Measurements from ENCODE around the gene OXNAD1. TPM values are rescaled to one million over a fixed set of nuclear protein-coding genes. Genes with fewer than 3 reads are reported as not detected.

OXNAD1 gene
- total and polyA plus RNA-seq, 7 donors, result 11.3 to 23.1 (median 14.4) TPM

DNA sequence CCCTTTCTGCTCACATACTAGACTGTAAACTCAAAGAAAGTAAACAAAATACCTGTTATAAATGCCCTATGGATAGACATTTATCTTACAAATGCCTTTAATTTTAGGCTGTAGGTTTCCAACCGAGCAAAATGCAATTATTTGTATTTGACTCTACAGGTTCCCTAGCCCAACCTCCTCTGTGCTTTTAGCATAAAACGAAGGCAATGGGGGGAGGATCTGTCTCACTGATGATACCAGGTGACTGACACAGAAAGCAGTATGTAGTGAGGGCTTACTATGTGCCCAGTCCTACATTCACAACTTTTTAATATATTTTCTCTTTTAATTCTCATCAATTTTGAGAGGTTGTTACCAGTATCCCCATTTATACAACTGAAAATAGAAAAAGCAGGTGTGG lies 87.4 kb downstream of the OXNAD1 start:
- TF ChIP-seq, protein P1, sequence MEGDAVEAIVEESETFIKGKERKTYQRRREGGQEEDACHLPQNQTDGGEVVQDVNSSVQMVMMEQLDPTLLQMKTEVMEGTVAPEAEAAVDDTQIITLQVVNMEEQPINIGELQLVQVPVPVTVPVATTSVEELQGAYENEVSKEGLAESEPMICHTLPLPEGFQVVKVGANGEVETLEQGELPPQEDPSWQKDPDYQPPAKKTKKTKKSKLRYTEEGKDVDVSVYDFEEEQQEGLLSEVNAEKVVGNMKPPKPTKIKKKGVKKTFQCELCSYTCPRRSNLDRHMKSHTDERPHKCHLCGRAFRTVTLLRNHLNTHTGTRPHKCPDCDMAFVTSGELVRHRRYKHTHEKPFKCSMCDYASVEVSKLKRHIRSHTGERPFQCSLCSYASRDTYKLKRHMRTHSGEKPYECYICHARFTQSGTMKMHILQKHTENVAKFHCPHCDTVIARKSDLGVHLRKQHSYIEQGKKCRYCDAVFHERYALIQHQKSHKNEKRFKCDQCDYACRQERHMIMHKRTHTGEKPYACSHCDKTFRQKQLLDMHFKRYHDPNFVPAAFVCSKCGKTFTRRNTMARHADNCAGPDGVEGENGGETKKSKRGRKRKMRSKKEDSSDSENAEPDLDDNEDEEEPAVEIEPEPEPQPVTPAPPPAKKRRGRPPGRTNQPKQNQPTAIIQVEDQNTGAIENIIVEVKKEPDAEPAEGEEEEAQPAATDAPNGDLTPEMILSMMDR (IDR thresholded peaks at IDR 0.05), result no peak
- TF ChIP-seq POLR2AphosphoS5 (IDR thresholded peaks at IDR 0.05) (no peak), POLR2A (IDR thresholded peaks at IDR 0.05) (no peak), EP300 (IDR thresholded peaks at IDR 0.05) (no peak)
- Histone ChIP-seq H3K4me1 (peaks cover 0 to 3% (median under 1%) of the 10 kb centered on the region in 4 donors), H3K4me3 (no peak overlapping the region), H3K27ac (no peak overlapping the region), H3K36me3 (peaks cover 0 to 6% (median 0%) of the 10 kb centered on the region in 4 donors), H3K9me3 (no peaks in the 10 kb centered on the region), H3K27me3 (no peaks in the 10 kb centered on the region)
- 53 to 75% methylated on average over 2 of the region's 2 CpGs for WGBS, 2 donors
- DNase-seq, result no peak
- intact Hi-C loops (cut with DNase I), result no loop called here

DNA sequence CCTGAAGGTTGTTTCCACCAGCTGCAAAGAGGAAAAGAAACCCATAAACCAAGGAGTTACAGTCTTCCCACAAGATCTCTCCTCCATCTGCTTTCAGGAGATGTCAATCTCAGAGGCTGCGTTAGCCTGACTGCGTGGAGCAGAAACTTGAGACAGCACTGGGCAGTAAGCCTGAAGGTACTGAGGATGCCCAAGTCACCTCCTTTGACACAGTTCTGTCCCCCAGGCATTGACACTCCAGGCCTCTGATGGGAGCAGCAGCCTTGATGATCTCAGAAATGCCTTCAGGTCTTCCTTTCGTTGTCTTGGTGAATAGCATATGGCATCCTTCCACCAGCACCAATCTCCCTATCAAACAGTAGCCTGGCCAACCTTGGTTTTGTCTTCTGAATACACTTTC lies 89.3 kb downstream of the OXNAD1 start:
- no peak for DNase-seq
- Histone ChIP-seq H3K4me3 (no peak overlapping the region), H3K36me3 (peaks cover 0 to 5% (median 0%) of the 10 kb centered on the region in 4 donors), H3K27me3 (no peaks in the 10 kb centered on the region), H3K27ac (no peak overlapping the region), H3K9me3 (no peaks in the 10 kb centered on the region), H3K4me1 (peaks cover 0 to 7% (median 2%) of the 10 kb centered on the region in 4 donors)
- TF ChIP-seq, protein P1 (IDR thresholded peaks at IDR 0.05), result no peak
- no peak for TF ChIP-seq POLR2AphosphoS5 (IDR thresholded peaks at IDR 0.05)
- no peak for TF ChIP-seq POLR2A (IDR thresholded peaks at IDR 0.05)
- no peak for TF ChIP-seq EP300 (IDR thresholded peaks at IDR 0.05)
- intact Hi-C loops (cut with DNase I), result no loop called here
- 96 to 98% methylated on average over 3 of the region's 3 CpGs for WGBS, 2 donors

Other genes starting within 250 kb of the OXNAD1 start
- gene GALNT15, start 90.5 kb upstream of the OXNAD1 start, total RNA-seq, result 100 to 1,000 TPM in 1 of 4 donors, 10 to 100 TPM in 3; 21.7 to 211 (median 81.9) TPM
- 10 to 100 TPM in 1 of 3 donors, 1 to 10 TPM in 2; 1.2 to 36.6 (median 8.4) TPM for gene GALNT15, start 90.5 kb upstream of the OXNAD1 start, polyA plus RNA-seq
- 10 to 100 TPM; 23.7 to 28.8 (median 25.7) TPM for gene DPH3, start 269 bp upstream of the OXNAD1 start, total RNA-seq
- 10 to 100 TPM; 14.6 to 30.1 (median 23.4) TPM for gene DPH3, start 269 bp upstream of the OXNAD1 start, polyA plus RNA-seq
- gene RFTN1, start 248.5 kb downstream of the OXNAD1 start, total RNA-seq, result 10 to 100 TPM; 12.1 to 26.0 (median 18.6) TPM
- gene RFTN1, start 248.5 kb downstream of the OXNAD1 start, polyA plus RNA-seq, result 10 to 100 TPM; 10.9 to 26.4 (median 22.2) TPM